Activated CD8-positive, alpha-beta T cell treated with anti-CD3 and anti-CD28 coated beads for 36 hours (primary cell): ENCODE measurements around the gene GDPGP1. TPM values are rescaled to one million over a fixed set of nuclear protein-coding genes. Genes with fewer than 3 reads are reported as not detected.
"Not testable (repeated sequence)": the region's sequence is repeated elsewhere in the genome, so short reads cannot be mapped to it uniquely, and the experiment has no call there.

Experiments
- ATAC-seq: fragments of 200-7000 bp; cut with Tn5 transposase; one replicate; pipeline ENCODE4 v1.10.0; 2021; ENCODE audit warnings: mild to moderate bottlenecking, moderate library complexity
- CTCF ChIA-PET: fragments of 350-600 bp; sonication (Branson Sonifier 250); formaldehyde crosslinking; loops from one replicate; lab custom pipeline; 2021; ENCODE audit warnings: antibody characterized with exemption; lab: Charles Lee
- POLR2A ChIA-PET: fragments of 350-600 bp; sonication (Branson Sonifier 250); formaldehyde crosslinking; loops from one replicate; lab custom pipeline; 2021; ENCODE audit warnings: antibody characterized with exemption; lab: Charles Lee
- DNase-seq: peaks from one replicate; pipeline ENCODE4 v3.0.0-alpha.2; 2020
- H3K27ac Mint-ChIP-seq: one replicate; pipeline ENCODE4 v1.8.0; 2021; ENCODE audit warnings: mild to moderate bottlenecking, mixed read lengths
- H3K27me3 Mint-ChIP-seq: one replicate; pipeline ENCODE4 v1.8.0; 2021; ENCODE audit warnings: mixed read lengths
- H3K36me3 Mint-ChIP-seq: one replicate; pipeline ENCODE4 v1.8.0; 2021; ENCODE audit warnings: low read depth, mixed read lengths
- H3K4me1 Mint-ChIP-seq: one replicate; pipeline ENCODE4 v1.8.0; 2021; ENCODE audit warnings: low read depth, mixed read lengths
- H3K4me3 Mint-ChIP-seq: one replicate; pipeline ENCODE4 v1.8.0; 2021; ENCODE audit warnings: mild to moderate bottlenecking, moderate library complexity, mixed read lengths
- H3K9me3 Mint-ChIP-seq: one replicate; pipeline ENCODE4 v1.8.0; 2021; ENCODE audit warnings: mixed read lengths
- intact Hi-C: fragments of 100-400 bp; cut with micrococcal nuclease; formaldehyde crosslinking; loops from one replicate; pipeline ENCODE4 v1.10.0; 2022
- total RNA-seq, 2 experiments: library from RNA; stranded (reverse); gene quantifications; one replicate each; pipeline ENCODE4 v1.2.3, GENCODE V29; 2021
- TF ChIP-seq, protein P1 (sequence below): fragments of 200-600 bp; IDR thresholded peaks from one replicate; pipeline ENCODE4 v1.8.0; 2022; ENCODE audit warnings: antibody characterized with exemption, mild to moderate bottlenecking

Gene GDPGP1
- total RNA-seq, 2 experiments from 2014 or later: 5.2 to 6.4 TPM

DNA sequence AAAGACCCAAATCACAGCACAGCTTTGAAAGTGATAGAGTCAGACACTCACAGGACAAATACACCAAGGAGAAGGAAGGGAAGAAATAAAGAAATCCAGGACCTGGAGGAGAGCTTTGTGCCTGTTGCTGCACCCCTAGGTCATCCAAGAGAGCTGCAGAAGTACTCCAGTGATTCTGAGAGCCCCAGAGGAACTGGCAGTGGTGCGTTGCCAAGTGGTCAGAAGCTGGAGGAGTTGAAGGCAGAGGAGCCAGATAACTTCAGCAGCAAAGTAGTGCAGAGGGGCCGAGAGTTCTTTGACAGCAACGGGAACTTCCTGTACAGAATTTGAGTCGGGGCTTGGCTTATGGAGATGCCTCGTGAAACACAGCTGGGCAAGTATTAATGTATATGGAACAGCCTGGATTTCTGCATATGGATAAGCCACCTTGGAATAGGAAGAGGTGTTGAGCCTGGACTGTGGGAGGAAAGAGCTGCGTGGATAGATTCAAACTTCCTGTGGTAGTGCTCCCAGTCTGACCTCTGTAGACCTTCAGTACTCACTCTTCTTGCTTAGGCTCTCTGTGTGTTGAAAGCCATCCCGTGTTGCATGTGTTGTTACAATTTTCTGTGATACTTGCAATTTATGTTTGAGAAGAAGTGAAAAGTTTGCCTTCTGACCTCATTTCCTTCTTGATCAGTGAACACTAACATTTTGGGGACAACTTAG lies 37.6 kb downstream of the GDPGP1 start:
- ATAC-seq (no peak), DNase-seq (no peak)
- intact Hi-C loops: no loop called here
- H3K27me3 Mint-ChIP-seq: no peaks in the 10 kb centered on the region
- TF ChIP-seq, protein P1, sequence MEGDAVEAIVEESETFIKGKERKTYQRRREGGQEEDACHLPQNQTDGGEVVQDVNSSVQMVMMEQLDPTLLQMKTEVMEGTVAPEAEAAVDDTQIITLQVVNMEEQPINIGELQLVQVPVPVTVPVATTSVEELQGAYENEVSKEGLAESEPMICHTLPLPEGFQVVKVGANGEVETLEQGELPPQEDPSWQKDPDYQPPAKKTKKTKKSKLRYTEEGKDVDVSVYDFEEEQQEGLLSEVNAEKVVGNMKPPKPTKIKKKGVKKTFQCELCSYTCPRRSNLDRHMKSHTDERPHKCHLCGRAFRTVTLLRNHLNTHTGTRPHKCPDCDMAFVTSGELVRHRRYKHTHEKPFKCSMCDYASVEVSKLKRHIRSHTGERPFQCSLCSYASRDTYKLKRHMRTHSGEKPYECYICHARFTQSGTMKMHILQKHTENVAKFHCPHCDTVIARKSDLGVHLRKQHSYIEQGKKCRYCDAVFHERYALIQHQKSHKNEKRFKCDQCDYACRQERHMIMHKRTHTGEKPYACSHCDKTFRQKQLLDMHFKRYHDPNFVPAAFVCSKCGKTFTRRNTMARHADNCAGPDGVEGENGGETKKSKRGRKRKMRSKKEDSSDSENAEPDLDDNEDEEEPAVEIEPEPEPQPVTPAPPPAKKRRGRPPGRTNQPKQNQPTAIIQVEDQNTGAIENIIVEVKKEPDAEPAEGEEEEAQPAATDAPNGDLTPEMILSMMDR: no peak
- H3K9me3 Mint-ChIP-seq: no peaks in the 10 kb centered on the region
- ChIA-PET CTCF (interaction anchor here (0.8 to 2.5 kb wide), 5 partner anchors 19 to 82 kb away, joined by 3 to 8 read pairs (median 3); no protein-coding TSS in a partner anchor), POLR2A (interaction anchor here (1.3 kb wide), 1 partner anchor 39 kb away, joined by 3 read pairs; no protein-coding TSS in a partner anchor)
- H3K36me3 Mint-ChIP-seq: peaks cover 51% of the 10 kb centered on the region
- H3K4me1 Mint-ChIP-seq: peaks cover 36% of the 10 kb centered on the region
- no peak overlapping the region for H3K4me3 Mint-ChIP-seq
- peak overlapping the region; percentile 73 for H3K27ac Mint-ChIP-seq

DNA sequence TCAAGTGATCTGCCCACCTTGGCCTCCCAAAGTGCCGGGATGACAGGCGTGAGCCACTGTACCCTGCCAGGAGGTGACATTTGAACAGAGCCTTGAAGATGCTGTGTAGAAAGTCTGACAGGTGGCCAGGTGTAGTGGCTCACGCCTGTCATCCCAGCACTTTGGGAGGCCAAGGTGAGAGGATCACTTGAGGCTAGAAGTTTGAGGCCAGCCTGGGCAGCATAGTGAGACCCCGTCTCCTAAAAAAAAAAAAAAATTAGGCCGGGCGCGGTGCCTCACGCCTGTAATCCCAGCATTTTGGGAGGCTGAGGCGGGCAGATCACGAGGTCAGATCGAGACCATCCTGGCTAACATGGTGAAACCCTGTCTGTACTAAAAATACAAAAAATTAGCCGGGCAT lies 44.5 kb downstream of the GDPGP1 start:
- ATAC-seq, DNase-seq, H3K27ac Mint-ChIP-seq, H3K4me1 Mint-ChIP-seq, CTCF ChIA-PET, H3K4me3 Mint-ChIP-seq, H3K9me3 Mint-ChIP-seq, POLR2A ChIA-PET, intact Hi-C loops, H3K27me3 Mint-ChIP-seq: not testable (repeated sequence)
- H3K36me3 Mint-ChIP-seq: peaks cover 10% of the 10 kb centered on the region

- H3K27me3 Mint-ChIP-seq, H3K27ac Mint-ChIP-seq, H3K36me3 Mint-ChIP-seq, ATAC-seq, intact Hi-C loops, DNase-seq, H3K9me3 Mint-ChIP-seq, H3K4me3 Mint-ChIP-seq, H3K4me1 Mint-ChIP-seq: not testable (repeated sequence)
- ChIA-PET CTCF (interaction anchor here (1.0 kb wide), 1 partner anchor 12 kb away, joined by 5 read pairs; no protein-coding TSS in a partner anchor), POLR2A (interaction anchor here (1.2 kb wide), 1 partner anchor 10 kb away, joined by 3 read pairs; no protein-coding TSS in a partner anchor)
Observed at GRCh38 chr15:90280743-90281142, 46.7 kb downstream of the GDPGP1 start.

DNA sequence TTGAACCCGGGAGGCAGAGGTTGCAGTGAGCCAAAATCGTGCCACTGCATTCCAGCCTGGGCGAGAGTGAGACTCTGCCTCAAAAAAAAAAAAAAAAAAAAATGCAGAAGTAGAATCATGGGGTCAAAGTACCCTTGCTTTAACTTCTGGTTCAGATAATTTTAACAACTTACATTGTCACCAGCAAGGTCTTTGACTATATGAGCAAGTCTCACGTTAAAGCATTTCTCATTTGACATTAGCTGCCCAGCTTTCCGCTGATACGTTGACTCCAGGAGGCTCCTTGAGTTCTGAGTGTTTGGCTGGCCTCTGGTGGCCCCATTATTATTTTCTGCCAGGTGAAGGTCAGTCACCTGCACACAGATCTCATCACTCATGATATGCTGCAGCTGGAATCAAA lies 47.6 kb downstream of the GDPGP1 start:
- not testable (repeated sequence) for H3K4me3 Mint-ChIP-seq, H3K36me3 Mint-ChIP-seq
- CTCF ChIA-PET: interaction anchor here (0.9 to 1.3 kb wide), 3 partner anchors 11 to 19 kb away, joined by 3 read pairs; partner anchors contain the start of gene NGRN

GRCh38 chr15:90286678-90287077 lies 52.7 kb downstream of the GDPGP1 start:
- Mint-ChIP-seq H3K36me3 (no peaks in the 10 kb centered on the region), H3K27ac (no peak overlapping the region), H3K9me3 (no peaks in the 10 kb centered on the region), H3K4me1 (no peaks in the 10 kb centered on the region), H3K27me3 (no peaks in the 10 kb centered on the region), H3K4me3 (no peak overlapping the region)
- ATAC-seq (peak; percentile 82), DNase-seq (peak; percentile 59)
- POLR2A ChIA-PET: interaction anchor here (0.6 kb wide), 1 partner anchor 18 kb away, joined by 3 read pairs; no protein-coding TSS in a partner anchor
- CTCF ChIA-PET: interaction anchor here (1.1 to 3.5 kb wide), 6 partner anchors 11 to 162 kb away, joined by 3 to 16 read pairs (median 4); partner anchors contain the start of gene TTLL13
- TF ChIP-seq, protein P1: peak; percentile 61
- intact Hi-C loops: no loop called here

More for the DNA sequence above, 47.6 kb downstream of the GDPGP1 start:
- ATAC-seq, H3K27me3 Mint-ChIP-seq, intact Hi-C loops, H3K4me1 Mint-ChIP-seq, DNase-seq, POLR2A ChIA-PET, H3K9me3 Mint-ChIP-seq, H3K27ac Mint-ChIP-seq: not testable (repeated sequence)

GRCh38 chr15:90287101-90287500 lies 53.1 kb downstream of the GDPGP1 start:
- H3K27ac Mint-ChIP-seq: no peak overlapping the region
- no peak for ATAC-seq
- H3K4me3 Mint-ChIP-seq: no peak overlapping the region
- CTCF ChIA-PET: interaction anchor here (1.1 to 3.5 kb wide), 6 partner anchors 11 to 162 kb away, joined by 3 to 16 read pairs (median 4); partner anchors contain the start of gene TTLL13
- TF ChIP-seq, protein P1: no peak
- H3K36me3 Mint-ChIP-seq: no peaks in the 10 kb centered on the region
- intact Hi-C loops: no loop called here
- POLR2A ChIA-PET: interaction anchor here (0.6 to 1.2 kb wide), 2 partner anchors 18 to 53 kb away, joined by 3 read pairs; partner anchors contain the start of genes CIB1 and GDPGP1
- H3K4me1 Mint-ChIP-seq: no peaks in the 10 kb centered on the region
- H3K27me3 Mint-ChIP-seq: no peaks in the 10 kb centered on the region
- H3K9me3 Mint-ChIP-seq: no peaks in the 10 kb centered on the region
- no peak for DNase-seq
